ENCODE results near the gene ADARB2. TPM values are rescaled to one million over a fixed set of nuclear protein-coding genes. Genes with fewer than 3 reads are reported as not detected.

ADARB2 gene
- total and polyA plus RNA-seq, 2 experiments from 2014 or later, result 2.0 to 5.0 TPM

- Mint-ChIP-seq H3K4me1 (peaks cover 22% of the 10 kb centered on the region), H3K27me3 (ENCODE audit: insufficient read depth, low read depth, poor library complexity) (peaks cover 7% of the 10 kb centered on the region), H3K36me3 (ENCODE audit: low read depth) (peaks cover 9% of the 10 kb centered on the region; the same call in 2 of the 3 replicates), H3K4me3 (no peak overlapping the region), H3K27ac (no peak overlapping the region; the same call in 1 of the 2 replicates), H3K9me3 (no peaks in the 10 kb centered on the region)
- ATAC-seq (no peak), DNase-seq (ENCODE audit: low spot score) (no peak)
- Histone ChIP-seq H3K79me2 (replicated peaks; ENCODE audit: insufficient read depth) (no peaks in the 10 kb centered on the region), H3K4me1 (ENCODE audit: insufficient read depth) (peaks cover 6% of the 10 kb centered on the region; the same call in 1 of the 2 replicates), H3K4me2 (no peak overlapping the region), H3K9me2 (ENCODE audit: insufficient read depth) (no peaks in the 10 kb centered on the region), H3F3A (replicated peaks; ENCODE audit: low read depth) (no peaks in the 10 kb centered on the region), H2AFZ (no peak overlapping the region), H3K27ac (ENCODE audit: low read depth) (no peak overlapping the region), H3K4me3 (no peak overlapping the region), H3K36me3 (ENCODE audit: insufficient read depth) (no peaks in the 10 kb centered on the region), H3K27me3 (ENCODE audit: insufficient read depth) (no peaks in the 10 kb centered on the region), H4K20me1 (replicated peaks; ENCODE audit: insufficient read depth) (no peaks in the 10 kb centered on the region)
- TF ChIP-seq CREB1 (CRISPR knock-in tag; IDR thresholded peaks at IDR 0.05; ENCODE audit: low read depth), result no peak
- TF ChIP-seq EZH2 (IDR thresholded peaks at IDR 0.05; ENCODE audit: low read depth, unreplicated experiment), result no peak
- no peak for TF ChIP-seq STAT1 (IDR thresholded peaks at IDR 0.05; ENCODE audit: unreplicated experiment)
- no peak for TF ChIP-seq ZNF331 (CRISPR knock-in tag; IDR thresholded peaks at IDR 0.05; ENCODE audit: low read depth)
- TF ChIP-seq NANOG (IDR thresholded peaks at IDR 0.05; ENCODE audit: borderline replicate concordance), result no peak
- TF ChIP-seq EZH2phosphoT487 (IDR thresholded peaks at IDR 0.05; ENCODE audit: unreplicated experiment), result no peak
- TF ChIP-seq CTCF (conservative IDR thresholded peaks at IDR 0.05; ENCODE audit: low read depth in 2 of 2), result no peak
- no peak for TF ChIP-seq JUNB (IDR thresholded peaks at IDR 0.05; ENCODE audit: unreplicated experiment)
- no peak for TF ChIP-seq REST (IDR thresholded peaks at IDR 0.05; ENCODE audit: unreplicated experiment)
- TF ChIP-seq ZNF114 (CRISPR knock-in tag; IDR thresholded peaks at IDR 0.05), result no peak
- no peak for TF ChIP-seq ZNF462 (CRISPR knock-in tag; IDR thresholded peaks at IDR 0.05)
- no peak for TF ChIP-seq POLR2AphosphoS5 (IDR thresholded peaks at IDR 0.05; ENCODE audit: low read depth)
- TF ChIP-seq ETS1 (IDR thresholded peaks at IDR 0.05), result no peak
Measured at GRCh38 chr10:1632141-1632540, 105.2 kb downstream of the ADARB2 start.
